ENCODE measurements around the gene TSPAN31. TPM values are rescaled to one million over a fixed set of nuclear protein-coding genes. Genes with fewer than 3 reads are reported as not detected.

Gene TSPAN31
- total and polyA plus RNA-seq, 9 of the 15 experiments (the other 6 are each of a cell fraction or from before 2014, with no cell fraction given) = 11.3 to 26.4 (median 14.3) TPM

DNA sequence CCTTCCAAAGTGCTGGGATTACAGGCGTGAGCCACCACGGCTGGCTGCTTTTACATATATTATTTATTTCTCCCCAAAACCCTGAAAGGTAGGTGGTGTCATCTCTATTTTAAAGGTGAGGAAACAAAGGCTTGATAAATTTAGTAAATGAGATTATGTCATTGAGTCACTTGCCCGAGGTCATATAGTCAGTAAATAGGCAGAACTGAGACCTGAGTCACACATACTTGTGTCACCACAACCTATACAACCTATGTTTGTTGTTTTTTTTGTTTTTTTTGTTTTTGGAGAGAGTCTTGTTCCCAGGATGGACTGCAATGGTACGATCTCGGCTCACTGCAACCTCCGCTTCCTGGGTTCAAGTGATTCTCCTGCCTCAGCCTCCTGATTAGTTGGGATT is 50.5 kb downstream of the TSPAN31 start:
- Histone ChIP-seq H3K79me2 (ENCODE audit: control insufficient read depth, insufficient read depth, low read length) (peaks cover 2% of the 10 kb centered on the region; the same call in 1 of the 3 replicates), H3K27ac (ENCODE audit: extremely low read depth, low read depth, low read length) (no peak overlapping the region), H3K4me3 (no peak overlapping the region), H3K4me1 (replicated peaks in 1 of 2; ENCODE audit: control insufficient read depth in 2 of 2, insufficient read depth in 2 of 2, low read length in 2 of 2) (peaks cover 2 to 4% of the 10 kb centered on the region in 2 experiments; a peak in 2 of 5 replicates), H2AFZ (ENCODE audit: low read depth, low read length) (no peak overlapping the region), H3K4me2 (ENCODE audit: insufficient read depth, low read length) (no peak overlapping the region), H4K20me1 (replicated peaks; ENCODE audit: control insufficient read depth, insufficient read depth, low read length) (no peaks in the 10 kb centered on the region), H3K9me3 (replicated peaks; ENCODE audit: control insufficient read depth, insufficient read depth, low read depth, low read length) (no peaks in the 10 kb centered on the region), H3K36me3 (ENCODE audit: control insufficient read depth, insufficient read depth, low read length) (peaks cover 75% of the 10 kb centered on the region), H3K9ac (ENCODE audit: insufficient read depth in 1 of 2, low read depth in 2 of 2, low read length in 2 of 2) (no peak overlapping the region), H3K27me3 (ENCODE audit: control insufficient read depth in 2 of 2, insufficient read depth in 2 of 2, low read length in 2 of 2) (no peaks in the 10 kb centered on the region), H3K9me1 (ENCODE audit: control insufficient read depth, insufficient read depth, low read length) (no peaks in the 10 kb centered on the region)
- no peak for ATAC-seq
- no peak for DNase-seq (ENCODE audit: extremely low read depth in 1 of 4, low spot score in 3 of 4)
- in situ Hi-C loops (cut with MboI) = no loop called here
- POLR2A ChIA-PET = no interaction called here
- no peak for FAIRE-seq
- CTCF ChIA-PET (ENCODE audit: low intra/inter-chr PET ratio) = no interaction called here
- WGBS (ENCODE audit: insufficient coverage, low coverage, missing lambda C conversion rate) = 95% methylated on average over 6 of the region's 6 CpGs
- intact Hi-C loops (cut with micrococcal nuclease) = no loop called here
- TF ChIP-seq HNRNPL (IDR thresholded peaks at IDR 0.05; ENCODE audit: low read depth, low read length) (no peak), NCOA6 (IDR thresholded peaks at IDR 0.05) (no peak), TCF7L2 (IDR thresholded peaks at IDR 0.05; ENCODE audit: low read depth, low read length) (no peak), SPI1 (IDR thresholded peaks at IDR 0.05; ENCODE audit: borderline replicate concordance, low read depth, low read length) (no peak), KLF1 (tag; IDR thresholded peaks at IDR 0.05) (no peak), NR3C1 (CRISPR knock-in tag; IDR thresholded peaks at IDR 0.05) (no peak), ZFP36 (IDR thresholded peaks at IDR 0.05; ENCODE audit: low read depth, low read length, partially characterized antibody) (no peak), PML (IDR thresholded peaks at IDR 0.05; ENCODE audit: low read length) (no peak), SP2 (IDR thresholded peaks at IDR 0.05; ENCODE audit: extremely low read depth, low read depth, low read length, poor library complexity, severe bottlenecking) (no peak)
- TF ChIP-seq, protein P1, sequence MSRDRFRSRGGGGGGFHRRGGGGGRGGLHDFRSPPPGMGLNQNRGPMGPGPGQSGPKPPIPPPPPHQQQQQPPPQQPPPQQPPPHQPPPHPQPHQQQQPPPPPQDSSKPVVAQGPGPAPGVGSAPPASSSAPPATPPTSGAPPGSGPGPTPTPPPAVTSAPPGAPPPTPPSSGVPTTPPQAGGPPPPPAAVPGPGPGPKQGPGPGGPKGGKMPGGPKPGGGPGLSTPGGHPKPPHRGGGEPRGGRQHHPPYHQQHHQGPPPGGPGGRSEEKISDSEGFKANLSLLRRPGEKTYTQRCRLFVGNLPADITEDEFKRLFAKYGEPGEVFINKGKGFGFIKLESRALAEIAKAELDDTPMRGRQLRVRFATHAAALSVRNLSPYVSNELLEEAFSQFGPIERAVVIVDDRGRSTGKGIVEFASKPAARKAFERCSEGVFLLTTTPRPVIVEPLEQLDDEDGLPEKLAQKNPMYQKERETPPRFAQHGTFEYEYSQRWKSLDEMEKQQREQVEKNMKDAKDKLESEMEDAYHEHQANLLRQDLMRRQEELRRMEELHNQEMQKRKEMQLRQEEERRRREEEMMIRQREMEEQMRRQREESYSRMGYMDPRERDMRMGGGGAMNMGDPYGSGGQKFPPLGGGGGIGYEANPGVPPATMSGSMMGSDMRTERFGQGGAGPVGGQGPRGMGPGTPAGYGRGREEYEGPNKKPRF (IDR thresholded peaks at IDR 0.05; ENCODE audit: low read depth, low read length) = no peak
- TF ChIP-seq, protein P2, sequence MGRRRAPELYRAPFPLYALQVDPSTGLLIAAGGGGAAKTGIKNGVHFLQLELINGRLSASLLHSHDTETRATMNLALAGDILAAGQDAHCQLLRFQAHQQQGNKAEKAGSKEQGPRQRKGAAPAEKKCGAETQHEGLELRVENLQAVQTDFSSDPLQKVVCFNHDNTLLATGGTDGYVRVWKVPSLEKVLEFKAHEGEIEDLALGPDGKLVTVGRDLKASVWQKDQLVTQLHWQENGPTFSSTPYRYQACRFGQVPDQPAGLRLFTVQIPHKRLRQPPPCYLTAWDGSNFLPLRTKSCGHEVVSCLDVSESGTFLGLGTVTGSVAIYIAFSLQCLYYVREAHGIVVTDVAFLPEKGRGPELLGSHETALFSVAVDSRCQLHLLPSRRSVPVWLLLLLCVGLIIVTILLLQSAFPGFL (CRISPR knock-in tag; IDR thresholded peaks at IDR 0.05) = no peak
- BruUV-seq (replicated peaks) = no TSS peak

All from K562 (cell line).